GM18951 (cell line): ENCODE data around the gene FNDC11.
"Not testable (repeated sequence)": the region's sequence is repeated elsewhere in the genome, so short reads cannot be mapped to it uniquely, and the experiment has no call there.

Experiments
- POLR2A ChIP-seq: IDR thresholded peaks from 4 replicates; pipeline ENCODE4 v1.6.1; 2011; ENCODE audit warnings: mild to moderate bottlenecking; ENCODE audit not compliant: insufficient read length, insufficient read depth; ENCODE audit errors: extremely low read depth
- in situ Hi-C: fragments of 300-500 bp; cut with MboI; formaldehyde crosslinking; loops from one replicate; pipeline ENCODE4 v1.12.0; 2022; ENCODE audit warnings: low sequenced_read_pairs, mixed read lengths, inconsistent platforms; ENCODE audit not compliant: unreplicated experiment

Gene FNDC11

DNA sequence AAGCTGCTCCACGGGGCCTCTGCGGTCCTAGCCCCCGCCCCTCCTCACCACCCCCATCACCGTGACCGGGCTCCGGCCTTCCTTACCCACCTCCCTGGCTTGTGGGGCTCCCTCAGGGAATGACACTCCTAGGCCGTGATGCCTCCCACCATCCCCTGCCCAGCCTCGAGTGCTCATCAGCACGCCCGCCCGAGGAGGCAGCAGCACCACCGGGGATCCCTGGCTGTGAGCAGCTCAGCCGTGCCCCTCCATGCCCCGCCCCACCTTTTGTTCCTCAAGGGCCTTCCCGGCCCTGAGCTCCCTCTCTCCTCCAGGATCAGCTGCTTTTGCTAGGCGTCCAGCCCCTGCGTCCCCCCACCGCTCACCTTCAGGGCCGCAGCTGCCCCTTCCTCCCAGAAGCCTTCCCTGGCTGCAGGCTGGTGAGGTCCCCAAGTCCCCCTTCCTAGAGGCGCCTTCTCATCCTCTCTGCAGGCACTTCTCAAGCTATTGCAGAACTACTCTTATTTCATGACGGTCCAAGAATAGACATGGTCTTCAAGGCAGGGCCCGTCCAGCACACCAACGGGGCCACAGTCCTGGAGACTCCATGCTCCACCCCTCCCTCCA is 3.0 kb downstream of the FNDC11 start:
- no peak for TF ChIP-seq POLR2A
- in situ Hi-C loops, result no loop called here

DNA sequence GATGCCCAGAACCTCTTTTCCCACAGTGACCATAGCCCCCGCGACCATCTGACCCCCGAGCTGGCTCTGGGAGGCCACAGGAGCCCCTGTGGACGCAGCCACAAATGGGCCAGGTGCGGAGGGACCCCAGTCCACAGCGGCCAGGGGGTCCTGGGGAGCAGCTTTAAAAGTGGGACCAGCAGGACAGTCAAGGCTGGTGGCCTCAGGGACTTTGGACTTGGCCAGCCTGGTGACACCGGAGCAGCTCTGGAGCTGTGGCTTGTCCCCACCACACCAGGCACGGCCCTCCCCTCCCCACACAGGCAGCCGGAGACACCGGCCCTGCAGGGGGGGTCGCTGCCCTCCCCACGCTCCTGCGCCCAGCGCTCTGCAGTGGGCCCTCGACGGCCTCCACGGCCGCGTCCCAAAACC is 3.5 kb downstream of the FNDC11 start:
- in situ Hi-C loops, result no loop called here
- TF ChIP-seq POLR2A, result no peak

GRCh38 chr20:63558804-63559484 is 5.0 kb downstream of the FNDC11 start:
- no peak for TF ChIP-seq POLR2A
- in situ Hi-C loops, result no loop called here

DNA sequence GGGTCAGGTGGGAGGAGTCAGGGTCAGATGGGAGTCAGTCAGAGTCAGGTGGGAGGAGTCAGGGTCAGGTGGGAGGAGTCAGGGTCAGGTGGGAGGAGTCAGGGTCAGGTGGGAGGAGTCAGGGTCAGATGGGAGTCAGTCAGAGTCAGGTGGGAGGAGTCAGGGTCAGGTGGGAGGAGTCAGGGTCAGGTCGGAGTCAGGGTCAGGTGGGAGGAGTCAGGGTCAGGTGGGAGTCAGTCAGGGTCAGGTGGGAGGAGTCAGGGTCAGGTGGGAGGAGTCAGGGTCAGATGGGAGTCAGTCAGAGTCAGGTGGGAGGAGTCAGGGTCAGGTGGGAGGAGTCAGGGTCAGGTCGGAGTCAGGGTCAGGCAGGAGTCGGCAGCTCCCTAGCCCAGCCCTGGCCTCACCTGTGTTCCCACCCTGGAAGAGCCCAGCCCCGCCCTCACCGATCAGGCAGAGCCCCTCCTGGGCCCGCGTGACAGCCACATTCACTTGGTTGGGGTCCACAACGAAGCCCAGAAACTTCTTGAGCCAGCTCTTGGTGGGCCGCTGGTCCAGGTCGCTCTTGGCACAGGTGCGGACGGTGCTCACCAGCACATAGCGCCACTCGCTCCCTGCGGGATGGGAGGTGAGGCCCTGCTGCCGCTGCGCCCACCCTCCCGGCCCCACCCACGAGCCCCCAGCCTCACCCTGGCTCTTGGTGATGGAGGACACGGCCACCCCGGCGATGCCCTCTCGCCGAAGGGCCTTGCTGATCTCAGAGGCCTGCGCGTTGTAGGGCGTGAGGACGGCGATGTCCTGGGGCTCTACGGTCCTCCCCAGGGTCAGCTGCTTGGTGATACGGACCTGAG is 5.8 kb downstream of the FNDC11 start:
- in situ Hi-C loops, result not testable (repeated sequence)

DNA sequence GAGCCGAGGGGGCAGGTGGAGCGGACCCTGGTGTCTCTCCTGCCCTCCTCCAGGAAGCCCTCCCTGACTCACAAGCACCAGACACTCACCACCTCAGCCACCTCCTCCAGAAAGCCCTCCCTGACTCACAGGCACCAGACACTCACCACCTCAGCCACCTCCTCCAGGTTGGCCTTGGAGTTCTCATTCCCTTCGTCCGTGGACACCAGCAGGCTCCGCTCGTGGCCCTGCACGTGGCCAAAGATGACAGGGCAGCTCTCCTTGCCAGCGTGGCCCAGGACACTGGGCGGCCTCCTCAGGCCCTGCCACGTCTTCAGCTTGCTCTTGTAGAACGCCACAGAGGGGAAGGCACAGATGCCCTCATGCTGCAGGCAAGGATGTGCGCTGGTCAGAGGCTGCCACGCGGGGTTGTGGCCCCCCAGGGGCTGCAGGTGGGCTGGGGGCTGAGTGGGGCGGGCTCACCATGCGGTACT is 6.4 kb downstream of the FNDC11 start:
- TF ChIP-seq POLR2A, result no peak
- in situ Hi-C loops, result no loop called here

DNA sequence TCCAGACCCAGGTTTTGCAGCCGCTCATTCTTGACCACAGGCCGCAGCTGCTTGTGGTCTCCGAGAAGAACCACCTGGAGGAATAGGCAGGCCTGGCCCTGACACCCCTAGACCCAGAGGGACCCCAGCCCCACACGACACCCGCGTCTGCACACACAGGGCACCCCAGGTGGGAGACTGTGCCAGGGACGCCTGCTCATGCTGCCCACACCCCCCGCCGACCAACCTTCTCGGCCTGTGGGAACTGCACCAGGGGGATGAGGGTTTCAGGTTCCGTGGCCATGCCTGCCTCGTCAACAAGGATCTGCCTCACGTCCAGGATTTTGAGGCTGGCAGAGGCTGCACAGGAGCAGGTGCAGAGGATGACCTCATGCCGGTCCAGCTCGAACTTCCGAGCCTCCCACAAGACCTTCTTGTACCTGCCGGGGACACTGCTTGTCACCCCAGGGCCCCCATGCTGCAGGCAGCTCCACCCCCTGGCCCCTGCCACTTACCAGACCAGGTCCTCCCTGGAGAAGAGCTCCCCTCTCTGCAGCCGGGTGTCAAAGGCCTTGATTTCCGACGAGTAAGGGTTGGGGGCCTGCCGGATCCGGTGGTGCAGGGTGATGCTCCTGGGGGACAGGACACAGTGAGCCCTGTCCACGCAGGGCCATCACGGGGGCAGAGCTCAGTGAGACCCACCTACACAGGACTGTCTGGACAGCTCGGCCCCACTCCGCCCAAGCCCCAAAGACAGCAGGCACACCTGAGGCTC is 7.1 kb downstream of the FNDC11 start:
- in situ Hi-C loops, result no loop called here
- no peak for TF ChIP-seq POLR2A

DNA sequence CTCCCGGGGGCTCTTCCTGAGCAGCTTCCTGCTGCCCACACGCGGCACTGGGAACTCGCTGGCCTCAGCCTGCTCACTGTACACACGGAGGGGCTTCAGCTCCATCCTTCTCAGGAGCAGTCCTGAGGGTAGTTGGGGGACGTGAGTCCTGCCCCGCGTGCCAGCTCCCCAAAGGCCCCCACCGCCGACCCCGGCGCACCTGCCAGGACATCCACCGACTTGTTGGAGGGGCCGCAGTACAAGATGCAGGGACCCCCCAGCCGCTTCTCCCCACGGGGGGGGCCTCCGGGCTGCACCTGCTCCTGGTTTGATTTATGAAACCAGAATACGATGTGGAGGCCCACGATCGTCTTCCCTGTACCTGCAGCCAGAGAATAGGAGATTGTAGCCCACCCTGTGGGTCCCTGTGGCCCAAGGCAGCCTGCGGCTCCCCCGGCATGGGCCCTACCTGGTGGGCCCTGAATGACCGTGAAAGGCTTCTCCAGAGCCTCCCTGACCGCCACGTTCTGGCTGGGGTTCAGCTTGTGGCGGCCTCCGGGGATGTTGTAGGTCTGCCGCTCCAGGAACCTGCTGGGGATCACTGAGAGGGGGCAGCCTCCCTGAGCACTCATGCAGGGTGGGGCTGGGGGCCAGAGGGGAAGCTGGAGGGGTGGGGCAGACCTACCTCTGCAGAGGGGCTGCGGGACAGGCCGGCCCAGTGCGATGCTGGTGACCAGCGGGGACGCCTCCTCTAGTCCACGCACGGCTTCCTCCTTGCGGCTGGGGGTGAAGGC is 7.9 kb downstream of the FNDC11 start:
- TF ChIP-seq POLR2A, result no peak
- in situ Hi-C loops, result no loop called here

DNA sequence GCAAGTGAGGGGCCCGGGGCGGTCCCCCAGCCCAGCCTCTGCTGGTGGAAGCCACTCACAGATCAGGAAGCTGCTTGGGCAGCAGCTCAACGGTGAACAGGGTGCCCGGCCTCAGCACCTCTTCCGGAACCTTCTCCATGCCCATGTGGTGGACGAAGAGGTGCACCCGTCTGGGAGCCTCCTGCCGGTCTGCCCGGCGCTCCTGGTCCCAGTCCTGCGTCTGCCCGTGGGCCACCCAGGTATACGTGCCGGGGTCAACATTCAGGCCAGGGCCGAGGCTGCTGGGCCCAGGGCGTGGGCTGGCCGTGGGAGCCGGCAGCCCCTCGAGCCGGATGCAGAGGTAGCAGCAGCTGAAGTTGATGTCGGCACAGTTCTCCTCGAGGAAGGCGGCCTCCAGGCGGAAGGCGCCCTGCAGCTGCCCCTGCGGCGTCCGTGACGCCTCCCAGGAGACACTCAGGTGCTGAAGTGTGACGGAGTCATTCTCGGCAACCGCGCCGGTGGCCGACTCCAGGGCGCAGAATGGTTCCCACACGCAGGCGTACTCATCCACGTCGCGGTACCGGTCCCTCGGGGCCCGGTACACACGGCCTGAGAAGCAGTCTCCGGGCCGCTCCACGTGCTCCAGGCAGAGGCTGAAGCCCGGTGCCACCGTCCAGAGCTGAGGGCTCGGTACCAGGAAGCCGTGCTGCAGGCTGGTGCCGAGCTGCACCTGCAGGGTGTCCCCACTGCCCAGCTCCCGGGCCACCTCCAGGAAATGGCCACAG is 8.7 kb downstream of the FNDC11 start:
- TF ChIP-seq POLR2A, result no peak
- in situ Hi-C loops, result no loop called here

- TF ChIP-seq POLR2A, result no peak
- in situ Hi-C loops, result no loop called here
These were observed 9.4 kb downstream of the FNDC11 start for GRCh38 chr20:63563225-63563935.

DNA sequence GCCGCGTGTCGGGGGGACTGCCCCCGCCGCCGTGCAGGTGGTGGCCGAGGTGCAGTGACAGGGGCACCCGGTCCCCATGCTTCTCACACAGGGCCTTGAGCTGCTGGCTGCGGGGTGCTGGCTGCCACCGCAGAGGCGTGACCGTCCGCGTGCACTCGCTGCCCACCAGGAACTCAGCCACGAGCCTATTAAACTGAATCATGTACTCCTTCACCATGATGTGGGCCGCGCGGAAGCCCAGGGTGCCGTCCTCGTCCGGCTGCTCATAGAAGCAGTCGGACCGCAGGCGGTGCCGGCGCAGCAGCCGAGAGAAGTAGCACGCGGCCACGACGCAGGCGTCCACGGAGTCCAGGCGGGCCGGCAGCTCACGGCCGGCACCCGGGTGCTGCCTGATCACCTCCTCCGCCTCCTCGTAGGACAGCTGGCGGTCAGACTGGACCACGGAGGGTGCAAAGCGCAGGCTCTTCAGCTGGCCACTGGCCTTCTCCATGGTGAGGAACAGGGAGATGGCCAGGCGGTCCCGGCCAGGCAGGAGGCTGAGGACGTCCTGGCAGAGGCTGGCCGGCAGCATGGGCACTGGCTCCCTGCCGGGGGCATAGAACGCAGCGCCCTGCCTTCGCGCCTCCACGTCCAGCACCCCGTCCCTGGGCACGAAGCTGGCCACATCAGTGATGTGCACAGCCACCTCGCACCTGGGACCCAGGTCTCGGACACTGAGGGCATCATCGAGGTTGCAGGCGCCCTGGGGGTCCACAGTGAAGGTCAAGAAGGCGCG is 10.3 kb downstream of the FNDC11 start:
- TF ChIP-seq POLR2A, result no peak
- in situ Hi-C loops, result no loop called here
